Natural killer cell (primary cell): ENCODE data around the gene C1orf52. TPM values are rescaled to one million over a fixed set of nuclear protein-coding genes. Genes with fewer than 3 reads are reported as not detected.

Experiments
- ATAC-seq, 3 donors: fragments of 150-1000 bp in 2 of 3; fragments of 200-7000 bp in 1 of 3; cut with Tn5 transposase; 1 replicate in 1 of 3; 2 replicates in 2 of 3; pipeline ENCODE4 v1.10.0; 2021; ENCODE audit warnings: mild to moderate bottlenecking in 2 of 3, moderate library complexity in 2 of 3
- DNase-seq, 2 donors: peaks; one replicate each; pipeline versions ENCODE4 v3.0.0 to v3.0.0-alpha.2; 2013 to 2021; ENCODE audit warnings: mixed read lengths in 1 of 2
- H3K27ac ChIP-seq: one replicate; pipeline ENCODE4 v1.5.1; 2013; ENCODE audit warnings: mild to moderate bottlenecking, low read length
- H3K27me3 ChIP-seq: one replicate; pipeline ENCODE4 v1.6.1; 2013; ENCODE audit warnings: low read length; ENCODE audit not compliant: control insufficient read depth, insufficient read depth
- H3K36me3 ChIP-seq: one replicate; pipeline ENCODE4 v1.6.1; 2013; ENCODE audit warnings: low read length; ENCODE audit not compliant: control insufficient read depth, insufficient read depth
- H3K4me1 ChIP-seq: one replicate; pipeline ENCODE4 v1.6.1; 2013; ENCODE audit warnings: low read length; ENCODE audit not compliant: control insufficient read depth, insufficient read depth
- H3K4me3 ChIP-seq: one replicate; pipeline ENCODE4 v1.5.1; 2013; ENCODE audit warnings: low read length
- H3K9me3 ChIP-seq: one replicate; pipeline ENCODE4 v1.6.1; 2013; ENCODE audit warnings: low read length; ENCODE audit not compliant: control insufficient read depth, insufficient read depth
- H3K27ac Mint-ChIP-seq, 2 donors: one replicate each; pipeline ENCODE4 v1.8.0; 2022; ENCODE audit warnings: mild to moderate bottlenecking in 2 of 2, mixed read lengths in 2 of 2, moderate library complexity in 1 of 2
- H3K27me3 Mint-ChIP-seq, 2 donors: one replicate each; pipeline ENCODE4 v1.8.0; 2022; ENCODE audit warnings: low read depth in 2 of 2, mixed read lengths in 2 of 2
- H3K36me3 Mint-ChIP-seq: one replicate; pipeline ENCODE4 v1.8.0; 2022; ENCODE audit warnings: mixed read lengths
- H3K4me1 Mint-ChIP-seq, 2 donors: one replicate each; pipeline ENCODE4 v1.8.0; 2022; ENCODE audit warnings: mixed read lengths in 2 of 2
- H3K4me3 Mint-ChIP-seq: one replicate; pipeline ENCODE4 v1.8.0; 2022; ENCODE audit warnings: mild to moderate bottlenecking, moderate library complexity, mixed read lengths
- H3K9me3 Mint-ChIP-seq, 2 donors: one replicate each; pipeline ENCODE4 v1.8.0; 2022; ENCODE audit warnings: mixed read lengths in 2 of 2
- WGBS: methylation state at CpG from one replicate; pipeline ENCODE4 v1.1.7; 2013; ENCODE audit warnings: missing lambda C conversion rate; ENCODE audit not compliant: insufficient coverage; 5-methylcytosine and 5-hydroxymethylcytosine counted together
- intact Hi-C: fragments of 100-400 bp; cut with micrococcal nuclease; formaldehyde crosslinking; loops from one replicate; pipeline ENCODE4 v1.14.2; 2022
- total RNA-seq, 4 donors: library from RNA; stranded (reverse); fragments of 120-200 nt in 1 of 4; gene quantifications; one replicate each; pipeline versions ENCODE4 v1.2.3 to v1.2.4, GENCODE V29; 2013 to 2022
- TF ChIP-seq, protein P1 (sequence below): fragments of 200-600 bp; IDR thresholded peaks from one replicate; pipeline ENCODE4 v1.8.0; 2022; ENCODE audit warnings: antibody characterized with exemption

Gene C1orf52
- total RNA-seq, 3 donors from 2014 or later (not counting 1 experiment from before 2014, with no cell fraction given): 50.6 to 67.3 (median 58.9) TPM

DNA sequence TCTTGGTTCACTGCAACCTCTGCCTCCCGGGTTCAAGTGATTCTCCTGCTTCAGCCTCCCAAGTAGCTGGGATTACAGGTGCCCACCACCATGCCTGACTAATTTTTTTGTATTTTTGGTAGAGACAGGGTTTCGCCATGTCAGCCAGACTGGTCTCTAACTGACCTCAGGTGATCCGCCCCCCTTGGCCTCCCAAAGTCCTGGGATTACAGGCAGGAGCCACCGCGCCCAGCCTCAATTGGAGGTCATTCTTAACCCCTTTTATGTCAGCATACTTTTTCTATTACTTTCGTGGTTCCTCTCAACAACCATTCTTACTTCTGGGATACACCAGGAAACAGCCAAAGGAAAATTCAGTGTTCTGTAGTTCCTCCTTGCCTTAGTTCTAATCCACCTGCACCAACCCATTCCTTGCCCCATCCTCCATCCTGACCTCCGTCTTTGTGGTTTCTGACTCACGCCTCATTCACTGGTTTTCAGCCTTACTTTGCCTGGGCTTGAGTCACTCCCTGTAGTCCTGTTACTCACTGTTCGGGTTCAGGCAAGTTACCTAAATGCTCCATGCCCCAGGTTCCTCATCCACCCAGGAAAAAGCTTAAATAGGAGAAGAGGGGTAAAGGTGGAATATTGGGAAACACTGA is 29.9 kb upstream of the C1orf52 start:
- H3K9me3 ChIP-seq: no peaks in the 10 kb centered on the region
- DNase-seq (no peak), ATAC-seq (no peak)
- H3K36me3 ChIP-seq: no peaks in the 10 kb centered on the region
- H3K27ac ChIP-seq: no peak overlapping the region
- no peak overlapping the region for H3K4me3 ChIP-seq
- Mint-ChIP-seq H3K4me1 (no peaks in the 10 kb centered on the region), H3K4me3 (no peak overlapping the region), H3K27ac (no peak overlapping the region), H3K36me3 (no peaks in the 10 kb centered on the region), H3K27me3 (peaks cover 19 to 46% of the 10 kb centered on the region in 2 donors), H3K9me3 (no peaks in the 10 kb centered on the region)
- intact Hi-C loops: no loop called here
- H3K27me3 ChIP-seq: no peaks in the 10 kb centered on the region
- TF ChIP-seq, protein P1, sequence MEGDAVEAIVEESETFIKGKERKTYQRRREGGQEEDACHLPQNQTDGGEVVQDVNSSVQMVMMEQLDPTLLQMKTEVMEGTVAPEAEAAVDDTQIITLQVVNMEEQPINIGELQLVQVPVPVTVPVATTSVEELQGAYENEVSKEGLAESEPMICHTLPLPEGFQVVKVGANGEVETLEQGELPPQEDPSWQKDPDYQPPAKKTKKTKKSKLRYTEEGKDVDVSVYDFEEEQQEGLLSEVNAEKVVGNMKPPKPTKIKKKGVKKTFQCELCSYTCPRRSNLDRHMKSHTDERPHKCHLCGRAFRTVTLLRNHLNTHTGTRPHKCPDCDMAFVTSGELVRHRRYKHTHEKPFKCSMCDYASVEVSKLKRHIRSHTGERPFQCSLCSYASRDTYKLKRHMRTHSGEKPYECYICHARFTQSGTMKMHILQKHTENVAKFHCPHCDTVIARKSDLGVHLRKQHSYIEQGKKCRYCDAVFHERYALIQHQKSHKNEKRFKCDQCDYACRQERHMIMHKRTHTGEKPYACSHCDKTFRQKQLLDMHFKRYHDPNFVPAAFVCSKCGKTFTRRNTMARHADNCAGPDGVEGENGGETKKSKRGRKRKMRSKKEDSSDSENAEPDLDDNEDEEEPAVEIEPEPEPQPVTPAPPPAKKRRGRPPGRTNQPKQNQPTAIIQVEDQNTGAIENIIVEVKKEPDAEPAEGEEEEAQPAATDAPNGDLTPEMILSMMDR: no peak
- 84% methylated on average over 8 of the region's 9 CpGs for WGBS
- H3K4me1 ChIP-seq: no peaks in the 10 kb centered on the region

DNA sequence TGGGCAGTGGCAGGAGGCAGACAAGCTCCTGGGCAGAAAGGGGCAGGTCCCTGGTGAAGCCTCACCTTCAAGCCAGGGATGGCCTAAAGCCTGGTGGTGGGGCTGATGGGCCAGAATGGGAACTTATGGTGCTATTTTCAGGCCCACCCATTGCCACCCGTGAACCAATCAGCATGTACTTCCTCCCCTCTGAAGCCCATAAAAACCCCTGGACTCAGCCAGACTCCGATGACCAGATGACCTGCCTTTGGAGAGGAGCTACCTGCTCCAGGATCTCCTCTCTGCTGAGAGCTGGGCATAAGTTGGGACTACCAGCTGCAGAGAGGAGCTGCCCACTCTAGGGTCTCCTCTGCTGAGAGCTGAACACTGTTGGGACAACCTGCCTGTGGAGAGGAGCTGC is 24.7 kb upstream of the C1orf52 start:
- DNase-seq: no peak
- H3K4me1 ChIP-seq: no peaks in the 10 kb centered on the region
- H3K4me3 ChIP-seq: no peak overlapping the region
- WGBS: 93% methylated on average over 2 of the region's 2 CpGs
- H3K9me3 Mint-ChIP-seq: no peaks in the 10 kb centered on the region
- TF ChIP-seq, protein P1: no peak
- no peak overlapping the region for H3K27ac Mint-ChIP-seq
- H3K27me3 Mint-ChIP-seq: peaks cover 9 to 15% of the 10 kb centered on the region in 2 donors
- intact Hi-C loops: no loop called here
- H3K36me3 ChIP-seq: no peaks in the 10 kb centered on the region
- H3K27me3 ChIP-seq: no peaks in the 10 kb centered on the region
- no peak overlapping the region for H3K4me3 Mint-ChIP-seq
- H3K36me3 Mint-ChIP-seq: no peaks in the 10 kb centered on the region
- no peaks in the 10 kb centered on the region for H3K9me3 ChIP-seq
- no peaks in the 10 kb centered on the region for H3K4me1 Mint-ChIP-seq
- no peak for ATAC-seq
- no peak overlapping the region for H3K27ac ChIP-seq

DNA sequence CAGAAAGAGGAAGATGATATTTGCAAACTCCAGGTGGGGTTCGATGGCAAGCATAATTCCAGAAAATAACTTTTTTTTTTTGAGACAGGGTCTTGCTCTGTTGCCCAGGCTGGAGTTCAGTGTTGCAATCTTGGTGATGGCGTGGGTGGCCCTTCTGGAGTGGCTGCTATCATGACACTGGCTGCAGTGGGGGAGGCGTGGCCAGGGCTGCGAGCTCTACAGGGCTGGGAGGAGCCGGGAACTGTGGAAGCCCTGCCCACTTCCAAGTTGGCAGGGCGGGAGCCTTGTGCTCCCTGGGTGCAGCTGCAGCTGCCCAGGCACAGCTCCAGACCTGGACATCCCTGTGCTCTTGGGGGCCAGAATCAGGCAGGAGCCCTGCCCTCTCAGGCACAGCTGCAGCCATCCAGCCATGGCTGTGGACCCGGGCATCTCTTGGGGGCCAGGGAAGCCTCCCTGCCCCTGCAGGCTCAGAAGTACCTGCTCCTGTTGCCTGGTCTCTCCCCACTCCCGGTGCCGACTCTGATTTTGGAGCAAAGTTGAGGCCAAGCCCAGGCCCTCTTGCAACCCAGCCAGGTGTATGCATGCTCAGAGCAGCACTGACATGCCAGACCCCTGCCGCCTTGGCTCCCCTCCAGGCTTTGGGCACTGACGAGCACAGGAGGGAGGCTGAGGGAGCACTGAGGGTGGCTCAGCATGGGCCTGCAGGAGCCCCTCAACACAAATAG is 24.2 kb upstream of the C1orf52 start:
- no peak overlapping the region for H3K27ac ChIP-seq
- WGBS: 88% methylated on average over 11 of the region's 11 CpGs
- no peaks in the 10 kb centered on the region for H3K9me3 ChIP-seq
- no peaks in the 10 kb centered on the region for H3K36me3 ChIP-seq
- intact Hi-C loops: no loop called here
- H3K27me3 Mint-ChIP-seq: peaks cover 9 to 15% of the 10 kb centered on the region in 2 donors
- ATAC-seq (no peak), DNase-seq (no peak)
- H3K27ac Mint-ChIP-seq: no peak overlapping the region
- no peaks in the 10 kb centered on the region for H3K27me3 ChIP-seq
- no peaks in the 10 kb centered on the region for H3K4me1 Mint-ChIP-seq
- H3K36me3 Mint-ChIP-seq: no peaks in the 10 kb centered on the region
- H3K4me3 ChIP-seq: no peak overlapping the region
- no peaks in the 10 kb centered on the region for H3K9me3 Mint-ChIP-seq
- TF ChIP-seq, protein P1: no peak
- H3K4me3 Mint-ChIP-seq: no peak overlapping the region
- no peaks in the 10 kb centered on the region for H3K4me1 ChIP-seq
